Bronchial epithelial cell (primary cell): Measurements from ENCODE around the gene SMAD7. TPM values are rescaled to one million over a fixed set of nuclear protein-coding genes. Genes with fewer than 3 reads are reported as not detected.

Source experiments
- DNase-seq: peaks from one replicate; pipeline ENCODE4 v3.0.0-alpha.2; 2010; ENCODE audit warnings: low read depth
- FAIRE-seq: peaks from 2 replicates; lab custom pipeline; 2011; peaks lifted over from hg19 to GRCh38; lab: Jason Lieb, UNC
- H3K27me3 ChIP-seq: 2 replicates; pipeline ENCODE4 v1.5.1; 2011; ENCODE audit warnings: low read length; ENCODE audit not compliant: control insufficient read depth, insufficient read depth
- H3K36me3 ChIP-seq: 2 replicates; pipeline ENCODE4 v1.5.1; 2011; ENCODE audit warnings: low read length; ENCODE audit not compliant: control insufficient read depth, insufficient read depth
- H3K4me3 ChIP-seq: 2 replicates; pipeline ENCODE4 v1.5.1; 2011; ENCODE audit warnings: mild to moderate bottlenecking, low read depth, low read length, control low read depth
- total RNA-seq: library from RNA; depleted of rRNA; stranded (reverse); fragments of >200 nt; gene quantifications from 2 replicates; pipeline ENCODE4 v1.2.1, GENCODE V29; 2014
- TF ChIP-seq, protein P1 (sequence below): IDR thresholded peaks from 2 replicates; pipeline ENCODE4 v1.5.1; 2011; ENCODE audit warnings: mild to moderate bottlenecking, moderate library complexity, low read length, control low read depth, inconsistent platforms; ENCODE audit not compliant: insufficient read depth, severe bottlenecking

The SMAD7 gene
- total RNA-seq, 1 donor from 2014 or later, result 19.2 TPM

- TF ChIP-seq, protein P1, sequence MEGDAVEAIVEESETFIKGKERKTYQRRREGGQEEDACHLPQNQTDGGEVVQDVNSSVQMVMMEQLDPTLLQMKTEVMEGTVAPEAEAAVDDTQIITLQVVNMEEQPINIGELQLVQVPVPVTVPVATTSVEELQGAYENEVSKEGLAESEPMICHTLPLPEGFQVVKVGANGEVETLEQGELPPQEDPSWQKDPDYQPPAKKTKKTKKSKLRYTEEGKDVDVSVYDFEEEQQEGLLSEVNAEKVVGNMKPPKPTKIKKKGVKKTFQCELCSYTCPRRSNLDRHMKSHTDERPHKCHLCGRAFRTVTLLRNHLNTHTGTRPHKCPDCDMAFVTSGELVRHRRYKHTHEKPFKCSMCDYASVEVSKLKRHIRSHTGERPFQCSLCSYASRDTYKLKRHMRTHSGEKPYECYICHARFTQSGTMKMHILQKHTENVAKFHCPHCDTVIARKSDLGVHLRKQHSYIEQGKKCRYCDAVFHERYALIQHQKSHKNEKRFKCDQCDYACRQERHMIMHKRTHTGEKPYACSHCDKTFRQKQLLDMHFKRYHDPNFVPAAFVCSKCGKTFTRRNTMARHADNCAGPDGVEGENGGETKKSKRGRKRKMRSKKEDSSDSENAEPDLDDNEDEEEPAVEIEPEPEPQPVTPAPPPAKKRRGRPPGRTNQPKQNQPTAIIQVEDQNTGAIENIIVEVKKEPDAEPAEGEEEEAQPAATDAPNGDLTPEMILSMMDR, result no peak
- Histone ChIP-seq H3K36me3 (no peaks in the 10 kb centered on the region), H3K27me3 (no peaks in the 10 kb centered on the region), H3K4me3 (no peak overlapping the region)
- DNase-seq, result peak; percentile 65
- no peak for FAIRE-seq
These were observed 9.5 kb upstream of the SMAD7 start for GRCh38 chr18:48959921-48960920.

DNA sequence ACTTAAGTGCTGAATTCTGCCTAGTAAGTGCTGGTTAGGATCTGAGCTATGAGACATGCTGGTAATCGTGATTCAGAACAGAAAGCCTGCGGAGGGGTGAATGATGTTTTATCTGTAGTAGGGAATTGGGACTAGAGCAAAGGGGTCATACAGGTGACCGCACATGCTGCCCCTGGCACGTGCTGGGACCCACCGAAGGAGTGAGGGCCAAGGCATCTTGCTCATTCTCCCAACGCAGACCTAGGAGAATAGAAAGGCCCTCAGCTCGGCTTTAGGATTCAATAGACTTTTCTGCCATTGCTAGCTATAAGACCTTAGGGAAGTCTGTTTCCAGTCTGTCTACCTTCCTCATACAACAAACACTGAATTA is 8.8 kb upstream of the SMAD7 start:
- Histone ChIP-seq H3K27me3 (no peaks in the 10 kb centered on the region), H3K36me3 (no peaks in the 10 kb centered on the region), H3K4me3 (no peak overlapping the region)
- TF ChIP-seq, protein P1, result no peak
- FAIRE-seq (no peak), DNase-seq (no peak)

- no peaks in the 10 kb centered on the region for H3K27me3 ChIP-seq
- TF ChIP-seq, protein P1, result no peak
- DNase-seq (no peak), FAIRE-seq (peak; percentile 36)
- H3K36me3 ChIP-seq, result no peaks in the 10 kb centered on the region
- H3K4me3 ChIP-seq, result no peak overlapping the region
These were observed 8.2 kb upstream of the SMAD7 start for GRCh38 chr18:48958951-48959350.

DNA sequence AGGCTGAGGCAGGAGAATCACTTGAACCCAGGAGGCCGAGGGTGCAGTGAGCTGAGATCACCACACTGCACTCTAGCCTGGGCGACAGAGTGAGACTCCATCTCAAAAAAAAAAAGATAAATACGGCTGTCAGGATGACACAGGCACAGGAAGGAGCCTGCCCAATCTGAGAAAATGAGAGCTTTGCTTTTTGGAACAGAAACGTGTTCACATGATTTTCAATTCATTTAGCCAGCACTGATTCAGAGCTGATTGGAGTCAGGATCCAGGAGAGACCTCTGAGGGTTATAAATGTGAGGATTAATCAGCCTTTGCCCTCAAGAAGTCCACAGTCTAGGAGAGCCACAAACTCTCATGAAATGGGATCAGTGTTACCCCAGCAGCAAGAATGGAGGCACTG is 6.9 kb upstream of the SMAD7 start:
- no peak overlapping the region for H3K4me3 ChIP-seq
- no peak for FAIRE-seq
- H3K36me3 ChIP-seq, result no peaks in the 10 kb centered on the region
- DNase-seq, result no peak
- TF ChIP-seq, protein P1, result no peak
- no peaks in the 10 kb centered on the region for H3K27me3 ChIP-seq

- TF ChIP-seq, protein P1, result no peak
- peak; percentile 85 for DNase-seq
- FAIRE-seq, result no peak
- H3K27me3 ChIP-seq, result no peaks in the 10 kb centered on the region
- H3K36me3 ChIP-seq, result no peaks in the 10 kb centered on the region
- H3K4me3 ChIP-seq, result no peak overlapping the region
These were observed 6.4 kb upstream of the SMAD7 start for GRCh38 chr18:48957136-48957535.
